ENCODE measurements around the gene ZNF609. TPM values are rescaled to one million over a fixed set of nuclear protein-coding genes. Genes with fewer than 3 reads are reported as not detected.
A peak's percentile ranks its signal among the peaks of the same experiment; 100 is the strongest.

Gene ZNF609
- polyA plus RNA-seq, 3 donors = 1.3 to 13.2 (median 1.7) TPM

DNA sequence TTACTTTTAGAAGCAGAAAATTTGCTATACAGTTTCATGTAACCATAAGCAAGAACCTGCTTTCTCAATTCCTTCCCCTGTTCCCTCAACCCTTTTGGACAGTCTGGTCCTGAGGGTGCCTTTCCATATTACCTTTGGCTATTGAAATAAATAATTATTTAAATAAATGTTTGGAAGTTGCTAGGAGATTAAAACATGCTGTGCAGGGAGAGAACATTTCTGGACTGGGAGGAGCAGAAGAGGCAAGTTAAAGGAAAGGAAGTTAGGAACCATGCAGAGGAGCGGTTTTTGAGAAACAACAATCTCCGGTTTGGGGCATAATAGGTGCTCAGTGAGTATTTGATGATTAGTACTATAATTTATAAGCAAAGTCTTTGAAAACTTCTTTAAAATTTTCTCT, 41.8 kb downstream of the ZNF609 start:
- H3K27ac Mint-ChIP-seq = peak overlapping the region in 5 of 7 donors; percentile 44 to 89 (median 77)
- DNase-seq = no peak
- intact Hi-C loops (cut with micrococcal nuclease) = no loop called here
- H3K36me3 Mint-ChIP-seq = peaks cover 45 to 53% of the 10 kb centered on the region in 2 donors
- H2AFZ ChIP-seq (ENCODE audit: insufficient read depth, low read depth, low read length, poor library complexity, severe bottlenecking) = no peak overlapping the region
- no peaks in the 10 kb centered on the region for H3K27me3 Mint-ChIP-seq (ENCODE audit: low read depth in 3 of 3)
- H3K4me2 ChIP-seq (replicated peaks; ENCODE audit: extremely low read depth, low read length, poor library complexity, severe bottlenecking) = no peak overlapping the region
- WGBS (ENCODE audit: insufficient coverage) = no CpG with 5 or more reads among the region's 2 CpGs
- H3K36me3 ChIP-seq (replicated peaks in 1 of 2; ENCODE audit: control insufficient read depth in 1 of 2, insufficient read depth in 2 of 2, low read length in 2 of 2) = peaks cover 37 to 64% of the 10 kb centered on the region in 2 donors
- no peak overlapping the region for H3K9ac ChIP-seq (ENCODE audit: insufficient read depth, low read length, poor library complexity, severe bottlenecking)
- peaks cover 85% of the 10 kb centered on the region for H4K20me1 ChIP-seq (ENCODE audit: insufficient read depth, low read length)
- H3K27me3 ChIP-seq (ENCODE audit: control insufficient read depth in 2 of 2, insufficient read depth in 2 of 2, low read length in 2 of 2) = no peaks in the 10 kb centered on the region
- H3K4me1 Mint-ChIP-seq = peaks cover 43% of the 10 kb centered on the region
- TF ChIP-seq, protein P1, sequence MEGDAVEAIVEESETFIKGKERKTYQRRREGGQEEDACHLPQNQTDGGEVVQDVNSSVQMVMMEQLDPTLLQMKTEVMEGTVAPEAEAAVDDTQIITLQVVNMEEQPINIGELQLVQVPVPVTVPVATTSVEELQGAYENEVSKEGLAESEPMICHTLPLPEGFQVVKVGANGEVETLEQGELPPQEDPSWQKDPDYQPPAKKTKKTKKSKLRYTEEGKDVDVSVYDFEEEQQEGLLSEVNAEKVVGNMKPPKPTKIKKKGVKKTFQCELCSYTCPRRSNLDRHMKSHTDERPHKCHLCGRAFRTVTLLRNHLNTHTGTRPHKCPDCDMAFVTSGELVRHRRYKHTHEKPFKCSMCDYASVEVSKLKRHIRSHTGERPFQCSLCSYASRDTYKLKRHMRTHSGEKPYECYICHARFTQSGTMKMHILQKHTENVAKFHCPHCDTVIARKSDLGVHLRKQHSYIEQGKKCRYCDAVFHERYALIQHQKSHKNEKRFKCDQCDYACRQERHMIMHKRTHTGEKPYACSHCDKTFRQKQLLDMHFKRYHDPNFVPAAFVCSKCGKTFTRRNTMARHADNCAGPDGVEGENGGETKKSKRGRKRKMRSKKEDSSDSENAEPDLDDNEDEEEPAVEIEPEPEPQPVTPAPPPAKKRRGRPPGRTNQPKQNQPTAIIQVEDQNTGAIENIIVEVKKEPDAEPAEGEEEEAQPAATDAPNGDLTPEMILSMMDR (IDR thresholded peaks at IDR 0.05) = no peak
- H3K27ac ChIP-seq (ENCODE audit: low read depth in 1 of 2, low read length in 2 of 2) = peak overlapping the region in 1 of 2 donors; percentile 74
- H3K9me3 ChIP-seq (replicated peaks in 1 of 2; ENCODE audit: control insufficient read depth in 1 of 2, insufficient read depth in 1 of 2, low read length in 2 of 2) = no peaks in the 10 kb centered on the region
- H3K79me2 ChIP-seq (ENCODE audit: insufficient read depth, low read length) = peaks cover 65% of the 10 kb centered on the region
- peaks cover 32 to 35% of the 10 kb centered on the region in 2 donors for H3K4me1 ChIP-seq (ENCODE audit: control insufficient read depth in 1 of 2, insufficient read depth in 2 of 2, low read length in 2 of 2)
- H3K4me3 Mint-ChIP-seq = no peak overlapping the region
- no peak overlapping the region for H3K4me3 ChIP-seq (replicated peaks in 1 of 3; ENCODE audit: low read depth in 2 of 3, low read length in 3 of 3)
- H3K9me3 Mint-ChIP-seq = no peaks in the 10 kb centered on the region

DNA sequence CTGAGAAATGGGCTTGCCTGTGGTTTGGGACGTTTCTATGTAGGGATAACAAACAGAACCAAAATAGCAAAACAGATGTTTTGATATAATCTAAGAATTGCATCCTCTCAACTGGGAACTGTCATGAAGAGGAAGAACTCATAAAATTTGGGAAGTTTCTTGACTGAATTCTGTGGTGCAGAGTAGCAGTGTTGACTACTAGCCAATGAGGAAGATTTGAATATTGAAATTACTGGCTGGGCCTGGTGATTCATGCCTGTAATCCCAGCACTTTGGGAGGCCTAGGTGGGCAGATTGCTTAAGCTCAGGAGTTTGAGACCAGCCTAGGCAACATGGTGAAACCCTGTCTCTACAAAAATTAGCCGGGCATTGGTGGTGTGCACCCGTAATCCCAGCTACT, 42.2 kb downstream of the ZNF609 start:
- intact Hi-C loops (cut with micrococcal nuclease) = no loop called here
- peaks cover 66% of the 10 kb centered on the region for H3K79me2 ChIP-seq (ENCODE audit: insufficient read depth, low read length)
- no peaks in the 10 kb centered on the region for H3K27me3 ChIP-seq (ENCODE audit: control insufficient read depth in 2 of 2, insufficient read depth in 2 of 2, low read length in 2 of 2)
- peaks cover 85% of the 10 kb centered on the region for H4K20me1 ChIP-seq (ENCODE audit: insufficient read depth, low read length)
- peak overlapping the region; percentile 19 for H3K4me2 ChIP-seq (replicated peaks; ENCODE audit: extremely low read depth, low read length, poor library complexity, severe bottlenecking)
- peaks cover 37 to 60% of the 10 kb centered on the region in 2 donors for H3K36me3 ChIP-seq (replicated peaks in 1 of 2; ENCODE audit: control insufficient read depth in 1 of 2, insufficient read depth in 2 of 2, low read length in 2 of 2)
- Mint-ChIP-seq H3K27ac (peak overlapping the region; percentile 44 to 89 (median 85)), H3K4me1 (peaks cover 47% of the 10 kb centered on the region), H3K27me3 (ENCODE audit: low read depth in 3 of 3) (no peaks in the 10 kb centered on the region), H3K36me3 (peaks cover 44 to 53% of the 10 kb centered on the region in 2 donors), H3K4me3 (peak overlapping the region in 1 of 2 donors; percentile 53), H3K9me3 (no peaks in the 10 kb centered on the region)
- H3K4me1 ChIP-seq (ENCODE audit: control insufficient read depth in 1 of 2, insufficient read depth in 2 of 2, low read length in 2 of 2) = peaks cover 36 to 38% of the 10 kb centered on the region in 2 donors
- peak; percentile 6 to 51 (median 46) for DNase-seq
- TF ChIP-seq, protein P1 (IDR thresholded peaks at IDR 0.05) = no peak
- no peak overlapping the region for H2AFZ ChIP-seq (ENCODE audit: insufficient read depth, low read depth, low read length, poor library complexity, severe bottlenecking)
- H3K4me3 ChIP-seq (replicated peaks in 1 of 3; ENCODE audit: low read depth in 2 of 3, low read length in 3 of 3) = peak overlapping the region in 1 of 3 experiments; percentile 13
- H3K9me3 ChIP-seq (replicated peaks in 1 of 2; ENCODE audit: control insufficient read depth in 1 of 2, insufficient read depth in 1 of 2, low read length in 2 of 2) = no peaks in the 10 kb centered on the region
- no peak overlapping the region for H3K9ac ChIP-seq (ENCODE audit: insufficient read depth, low read length, poor library complexity, severe bottlenecking)
- 100% methylated on average over 1 of the region's 3 CpGs for WGBS (ENCODE audit: insufficient coverage)
- H3K27ac ChIP-seq (ENCODE audit: low read depth in 1 of 2, low read length in 2 of 2) = peak overlapping the region; percentile 30 to 74

All from CD14-positive monocyte (primary cell).